ENCODE results near the gene URAD.

Gene URAD

DNA sequence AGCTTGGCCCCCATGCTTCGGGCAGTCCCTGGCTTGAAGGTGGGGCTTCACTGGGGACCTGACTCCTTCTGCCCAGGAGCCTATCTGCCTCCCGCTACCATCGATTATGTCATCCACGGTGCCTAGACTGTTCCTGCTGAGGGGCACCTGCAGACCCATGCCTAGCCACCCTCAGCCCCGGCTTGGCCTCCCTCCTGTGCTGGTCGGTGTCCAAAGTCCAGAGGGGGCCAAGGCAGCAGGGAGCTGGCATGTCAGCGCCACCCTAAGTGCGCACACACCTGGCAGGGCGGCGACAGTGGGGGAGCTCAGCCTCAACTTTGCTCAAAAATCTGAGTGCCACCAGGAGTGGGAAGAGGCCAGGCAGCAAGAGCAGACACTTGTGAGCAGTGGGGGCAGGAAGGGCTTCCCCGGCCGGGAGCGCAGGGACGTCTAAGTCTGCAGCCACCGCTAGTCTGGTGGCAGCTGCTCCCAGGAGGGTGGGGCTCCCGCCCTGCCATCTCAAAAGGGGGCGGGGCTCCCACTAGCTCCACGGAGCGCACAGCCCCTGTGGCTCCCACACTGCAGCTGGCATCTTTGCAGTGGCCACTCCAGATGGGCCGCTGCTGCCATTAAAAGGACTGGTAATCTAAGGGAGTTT lies 13.5 kb upstream of the URAD start:
- in situ Hi-C loops (cut with MboI; ENCODE audit: low pct_unique_long_range_greater_than_20kb, low sequenced_read_pairs), result no loop called here
- no peak for DNase-seq

DNA sequence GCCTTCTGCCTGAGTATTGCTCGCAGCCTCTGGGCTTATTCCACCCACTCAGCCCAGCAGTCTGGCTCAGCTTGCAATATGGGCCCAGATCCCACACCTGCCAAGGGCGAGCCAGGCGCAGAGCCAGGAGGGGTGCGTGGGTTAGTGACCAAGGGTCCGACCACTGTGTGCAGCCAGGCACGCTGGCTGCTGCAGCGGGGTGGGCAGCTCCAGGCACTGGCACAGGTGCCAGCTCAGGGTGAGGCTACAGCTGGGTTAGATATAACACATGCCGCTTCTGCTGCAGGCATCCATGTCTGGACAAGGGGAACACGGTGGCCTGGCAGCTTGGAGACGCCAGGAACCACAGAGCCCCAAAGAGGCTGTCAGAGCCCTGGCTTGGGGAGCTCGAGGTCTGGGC lies 12.6 kb upstream of the URAD start:
- in situ Hi-C loops (cut with MboI; ENCODE audit: low pct_unique_long_range_greater_than_20kb, low sequenced_read_pairs), result no loop called here
- DNase-seq, result no peak

DNA sequence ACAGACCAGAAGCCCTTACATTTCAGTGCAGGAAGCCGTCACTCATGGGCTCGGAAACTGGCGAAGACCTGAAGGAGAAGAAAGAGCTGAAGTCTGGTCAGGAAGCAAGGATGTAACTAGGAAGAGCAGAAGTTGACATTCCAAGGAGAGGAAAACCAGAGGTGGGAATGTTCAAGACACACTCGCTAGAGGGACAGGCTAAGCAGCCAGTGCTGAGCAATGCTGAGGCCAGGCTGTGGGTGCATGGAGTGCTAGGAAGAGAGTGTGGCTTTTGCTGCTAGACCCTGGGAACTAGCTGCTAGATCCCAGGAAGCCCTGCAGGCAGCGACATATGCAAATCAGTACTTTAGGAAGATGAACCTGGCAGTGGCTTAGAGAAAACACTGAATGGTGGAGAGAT lies 12.1 kb upstream of the URAD start:
- in situ Hi-C loops (cut with MboI; ENCODE audit: low pct_unique_long_range_greater_than_20kb, low sequenced_read_pairs), result no loop called here
- DNase-seq, result no peak

DNA sequence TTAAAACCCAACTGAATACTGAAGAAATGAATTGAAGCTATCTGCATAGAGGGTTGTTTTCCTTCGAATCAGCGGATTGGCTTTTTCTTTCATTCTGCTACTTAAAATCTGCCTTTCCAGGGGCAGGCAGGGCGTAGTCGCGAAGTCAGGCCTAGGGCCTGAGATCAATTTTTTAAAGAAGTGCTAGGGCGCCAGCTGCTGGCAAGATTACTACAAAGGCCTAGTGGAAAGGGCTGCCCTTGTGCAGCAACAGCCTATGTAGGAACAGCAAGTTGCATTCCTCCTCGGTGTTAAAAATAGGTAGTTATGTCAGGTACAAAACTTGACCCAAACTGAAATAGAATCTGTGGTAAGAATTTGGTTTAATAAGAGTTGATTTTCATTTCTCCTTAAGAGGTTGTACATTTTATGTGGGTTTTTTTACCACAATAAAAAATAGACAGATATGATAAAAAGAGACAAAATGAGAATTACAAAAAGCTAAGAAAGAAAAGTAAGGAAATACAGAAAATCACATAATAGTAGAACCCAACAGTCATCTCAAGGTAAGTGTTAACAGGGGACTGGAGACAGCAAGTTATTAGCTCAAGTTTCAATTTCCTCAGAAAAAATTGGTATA lies 9.5 kb upstream of the URAD start:
- peak; percentile 79 for DNase-seq
- in situ Hi-C loops (cut with MboI; ENCODE audit: low pct_unique_long_range_greater_than_20kb, low sequenced_read_pairs), result loop anchor here (25.0 kb wide), 2 partner anchors 611 to 1011 kb away; no protein-coding TSS in a partner anchor

DNA sequence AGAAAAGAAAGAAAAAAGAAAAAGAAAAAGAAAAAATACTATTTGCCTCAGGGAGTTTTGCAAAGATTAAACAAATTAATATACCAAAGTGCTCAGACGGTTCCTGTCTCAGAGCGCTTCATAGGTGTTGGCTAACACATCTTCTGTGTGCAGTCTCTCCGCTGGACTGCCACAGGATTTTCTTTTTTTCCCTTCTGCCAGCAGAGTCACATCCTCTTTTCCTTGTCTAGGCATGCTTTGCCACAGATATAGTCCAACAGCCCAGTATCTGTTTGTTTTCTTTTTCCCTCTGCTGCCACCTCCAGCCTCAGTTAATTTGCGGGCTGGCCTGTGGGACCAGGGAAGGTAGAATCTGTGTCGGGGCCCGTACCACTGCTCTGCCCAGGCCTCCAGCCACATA lies 3.4 kb upstream of the URAD start:
- DNase-seq, result no peak
- in situ Hi-C loops (cut with MboI; ENCODE audit: low pct_unique_long_range_greater_than_20kb, low sequenced_read_pairs), result loop anchor here (25.0 kb wide), 2 partner anchors 605 to 1005 kb away; no protein-coding TSS in a partner anchor

DNA sequence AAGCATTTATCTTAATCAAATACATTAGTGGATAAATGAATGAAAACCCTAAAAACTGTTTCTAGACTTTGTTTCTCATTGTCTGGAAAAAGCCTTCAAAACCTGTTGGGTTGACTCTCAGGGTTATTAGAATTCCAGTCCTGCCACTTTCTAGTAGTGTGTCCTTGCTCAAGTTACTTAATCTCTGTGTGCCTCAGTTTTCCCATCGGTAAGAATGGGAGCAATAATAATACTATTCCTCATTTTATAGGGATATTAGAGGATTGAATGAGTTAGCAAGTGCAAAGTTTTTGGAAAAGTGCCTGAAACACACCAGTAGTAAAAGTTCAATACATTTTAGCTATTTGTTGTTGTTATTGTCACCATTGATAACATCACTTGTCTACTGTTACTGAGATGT lies 2.9 kb downstream of the URAD start:
- no peak for DNase-seq
- in situ Hi-C loops (cut with MboI; ENCODE audit: low pct_unique_long_range_greater_than_20kb, low sequenced_read_pairs), result loop anchor here (25.0 kb wide), 2 partner anchors 598 to 998 kb away; no protein-coding TSS in a partner anchor

DNA sequence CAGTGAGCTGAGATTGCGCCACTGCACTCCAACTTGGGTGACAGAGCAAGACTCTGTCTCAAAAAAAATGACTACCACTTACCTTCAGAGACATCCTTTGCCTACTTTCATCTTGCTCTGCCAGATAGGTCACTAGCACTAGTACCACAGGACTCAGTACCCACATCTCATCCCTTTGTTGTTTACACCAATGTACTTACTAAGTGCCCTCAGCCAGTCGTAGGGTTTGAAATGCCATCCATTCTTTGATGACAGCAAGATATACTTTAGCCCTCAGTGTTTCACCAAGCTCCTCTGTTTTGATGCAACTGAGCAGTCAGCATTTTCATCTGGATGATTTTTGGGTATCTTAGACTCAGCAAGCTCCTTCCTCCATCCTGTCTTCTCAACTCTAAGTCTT lies 6.1 kb downstream of the URAD start:
- in situ Hi-C loops (cut with MboI; ENCODE audit: low pct_unique_long_range_greater_than_20kb, low sequenced_read_pairs), result loop anchor here (25.0 kb wide), 2 partner anchors 595 to 995 kb away; no protein-coding TSS in a partner anchor
- DNase-seq, result no peak

DNA sequence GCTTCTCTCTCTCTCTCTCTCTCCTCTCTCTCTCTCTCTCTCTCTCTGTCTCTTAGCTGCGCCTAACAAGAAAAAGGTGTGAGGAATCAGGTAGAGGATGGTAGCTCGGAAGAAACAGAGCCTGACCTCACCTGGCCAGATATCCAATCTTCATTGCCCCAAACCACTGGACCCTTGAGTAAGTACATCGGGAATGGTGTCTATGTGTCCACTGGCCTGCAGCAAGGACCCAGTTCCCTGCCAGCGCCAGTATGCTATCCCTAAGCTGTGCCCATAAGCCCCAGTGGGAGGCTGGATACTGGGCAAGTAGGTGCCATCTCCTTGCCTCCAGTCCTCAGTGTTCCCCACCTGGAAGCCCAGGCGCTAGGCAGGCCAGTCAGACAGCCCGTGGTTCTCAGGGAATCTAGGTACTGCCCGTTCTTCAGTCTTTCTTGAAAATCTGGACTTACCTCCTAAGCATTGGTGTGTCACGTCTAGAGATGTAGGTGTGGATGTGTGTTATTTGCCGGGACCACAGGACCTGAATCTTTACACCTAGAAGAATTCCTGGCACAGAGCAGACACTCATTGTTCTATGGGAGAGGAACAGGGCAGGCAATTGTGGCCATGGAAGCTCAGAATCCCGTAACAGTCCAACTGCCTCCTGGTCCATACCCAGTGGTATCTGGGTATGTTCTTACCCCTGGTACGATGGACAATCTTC lies 7.3 kb downstream of the URAD start:
- in situ Hi-C loops (cut with MboI; ENCODE audit: low pct_unique_long_range_greater_than_20kb, low sequenced_read_pairs), result loop anchor here (25.0 kb wide), 2 partner anchors 594 to 994 kb away; no protein-coding TSS in a partner anchor
- no peak for DNase-seq

DNA sequence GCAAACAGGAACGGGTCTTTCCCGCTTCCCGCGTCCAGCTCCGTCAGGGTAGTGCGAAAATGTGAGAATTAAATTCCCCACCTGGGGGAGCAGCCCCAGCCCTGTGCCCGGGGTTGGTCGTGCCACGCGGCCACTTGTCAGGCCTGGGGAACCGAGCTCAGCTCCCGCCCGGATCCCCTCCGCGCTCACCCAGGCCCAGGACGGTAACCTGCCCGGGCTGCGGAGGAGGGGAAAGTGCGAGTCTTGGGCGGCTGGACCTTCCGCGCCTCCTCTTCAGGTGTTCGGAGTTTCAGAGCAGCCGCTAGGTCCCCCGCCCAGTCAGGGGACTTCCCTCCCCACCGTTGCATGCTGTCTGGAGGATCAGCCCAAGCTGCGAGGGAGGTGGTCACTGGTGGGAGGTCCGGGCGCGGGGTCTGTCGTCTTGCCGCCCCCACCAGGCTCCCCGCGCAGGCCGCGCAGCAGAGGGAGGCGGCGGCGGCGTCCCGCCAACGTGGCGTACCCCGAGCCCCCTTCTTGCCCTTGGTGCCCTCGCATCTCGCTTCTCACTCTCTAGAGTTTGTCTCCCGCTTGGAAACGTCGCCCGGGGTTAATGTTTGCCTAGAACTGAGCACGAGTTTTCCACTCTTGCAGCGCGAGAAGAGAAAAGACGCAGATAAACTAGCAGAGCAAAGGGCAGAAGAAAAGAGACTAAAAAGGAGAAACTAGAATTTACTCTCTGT lies 8.1 kb downstream of the URAD start:
- no peak for DNase-seq
- in situ Hi-C loops (cut with MboI; ENCODE audit: low pct_unique_long_range_greater_than_20kb, low sequenced_read_pairs), result loop anchor here (25.0 kb wide), 2 partner anchors 593 to 993 kb away; no protein-coding TSS in a partner anchor

DNA sequence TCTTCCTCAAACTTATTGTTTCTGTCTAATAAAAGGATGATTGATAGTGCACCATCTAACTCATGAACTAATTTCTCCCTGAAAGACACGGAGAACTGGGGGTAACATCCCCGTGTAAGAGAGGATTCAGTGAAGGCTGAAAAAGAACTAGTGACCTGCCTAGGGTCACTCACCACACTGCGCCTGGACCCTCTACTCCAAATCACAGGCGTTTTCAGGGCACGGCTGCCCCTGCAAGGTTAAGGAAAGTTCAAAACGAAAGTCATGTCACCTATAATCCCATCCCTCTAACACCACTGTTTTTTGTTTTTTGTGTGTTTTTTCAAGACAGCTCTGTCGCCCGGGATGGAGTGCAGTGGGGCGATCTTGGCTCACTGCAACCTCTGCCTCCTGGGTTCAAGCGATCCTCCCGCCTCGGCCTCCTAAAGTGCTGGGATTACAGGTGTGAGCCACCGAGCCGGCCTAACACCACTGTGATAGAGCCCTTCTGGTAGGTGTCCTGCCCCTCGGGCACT lies 8.7 kb downstream of the URAD start:
- DNase-seq, result no peak
- in situ Hi-C loops (cut with MboI; ENCODE audit: low pct_unique_long_range_greater_than_20kb, low sequenced_read_pairs), result loop anchor here (25.0 kb wide), 2 partner anchors 593 to 993 kb away; no protein-coding TSS in a partner anchor

DNA sequence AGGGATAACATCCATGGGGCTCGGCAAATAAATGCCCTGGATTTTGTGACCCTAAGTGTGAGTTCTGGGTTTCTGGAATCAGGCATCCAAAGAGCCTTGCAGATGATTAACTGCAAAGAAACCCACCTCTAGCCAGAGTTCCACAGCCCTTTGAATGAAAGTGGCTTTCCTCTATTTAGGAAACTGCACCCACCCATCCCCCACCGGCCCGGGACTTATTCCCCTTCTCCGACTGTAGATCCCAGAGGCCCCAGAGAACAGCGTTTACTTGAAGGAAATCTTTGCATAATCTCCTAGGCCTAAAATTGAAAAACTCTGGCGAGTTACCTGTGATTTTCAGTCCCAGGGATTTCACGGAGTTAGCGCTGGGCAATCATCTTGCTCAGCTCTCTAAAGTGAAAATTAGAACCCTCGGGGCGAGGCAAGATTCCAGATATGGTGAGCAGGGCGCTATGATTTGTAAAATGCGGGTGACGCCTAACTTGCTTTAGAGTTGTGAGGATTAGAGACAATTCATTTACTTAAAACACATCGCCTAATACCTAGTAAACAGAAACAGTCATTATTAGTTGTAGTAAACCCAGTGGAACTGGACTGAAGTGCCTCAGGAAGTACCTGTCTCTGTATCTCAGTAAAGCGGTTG lies 9.4 kb downstream of the URAD start:
- DNase-seq, result no peak
- in situ Hi-C loops (cut with MboI; ENCODE audit: low pct_unique_long_range_greater_than_20kb, low sequenced_read_pairs), result loop anchor here (25.0 kb wide), 2 partner anchors 592 to 992 kb away; no protein-coding TSS in a partner anchor

DNA sequence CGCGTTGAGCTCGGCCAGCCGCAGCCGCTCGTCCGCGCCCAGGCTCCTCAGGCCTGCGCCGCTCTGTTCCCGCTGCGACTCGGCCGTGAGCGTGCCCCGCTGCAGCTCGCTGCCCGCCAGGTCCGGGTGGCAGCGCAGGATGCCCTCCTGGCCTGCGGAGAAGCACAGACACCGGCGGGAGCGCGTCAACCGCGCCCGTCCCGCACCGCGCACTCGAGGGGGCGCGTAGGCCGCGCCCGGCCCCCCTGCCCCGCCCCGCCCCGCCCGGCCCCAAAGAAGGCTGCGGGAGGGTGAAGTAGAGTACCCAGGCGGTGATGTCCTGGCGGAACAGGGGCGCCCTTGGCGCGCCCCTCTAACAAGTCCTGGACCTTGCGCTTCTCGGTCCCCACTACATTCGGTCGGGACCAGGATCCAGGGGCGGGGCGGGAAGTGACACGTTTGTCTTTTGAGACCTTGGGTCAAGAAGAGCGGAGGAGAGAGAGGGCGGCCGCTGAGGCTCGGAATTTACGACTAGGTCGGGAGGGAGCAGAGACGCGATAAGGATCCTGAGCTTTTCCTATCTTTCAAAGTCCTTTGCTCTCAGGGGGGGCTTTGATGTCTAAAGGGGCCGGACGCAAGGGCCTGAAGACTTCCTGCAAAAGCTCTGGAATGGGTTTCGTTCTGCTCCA lies 10.1 kb downstream of the URAD start:
- in situ Hi-C loops (cut with MboI; ENCODE audit: low pct_unique_long_range_greater_than_20kb, low sequenced_read_pairs), result loop anchor here (25.0 kb wide), 2 partner anchors 591 to 991 kb away; no protein-coding TSS in a partner anchor
- DNase-seq, result no peak

DNA sequence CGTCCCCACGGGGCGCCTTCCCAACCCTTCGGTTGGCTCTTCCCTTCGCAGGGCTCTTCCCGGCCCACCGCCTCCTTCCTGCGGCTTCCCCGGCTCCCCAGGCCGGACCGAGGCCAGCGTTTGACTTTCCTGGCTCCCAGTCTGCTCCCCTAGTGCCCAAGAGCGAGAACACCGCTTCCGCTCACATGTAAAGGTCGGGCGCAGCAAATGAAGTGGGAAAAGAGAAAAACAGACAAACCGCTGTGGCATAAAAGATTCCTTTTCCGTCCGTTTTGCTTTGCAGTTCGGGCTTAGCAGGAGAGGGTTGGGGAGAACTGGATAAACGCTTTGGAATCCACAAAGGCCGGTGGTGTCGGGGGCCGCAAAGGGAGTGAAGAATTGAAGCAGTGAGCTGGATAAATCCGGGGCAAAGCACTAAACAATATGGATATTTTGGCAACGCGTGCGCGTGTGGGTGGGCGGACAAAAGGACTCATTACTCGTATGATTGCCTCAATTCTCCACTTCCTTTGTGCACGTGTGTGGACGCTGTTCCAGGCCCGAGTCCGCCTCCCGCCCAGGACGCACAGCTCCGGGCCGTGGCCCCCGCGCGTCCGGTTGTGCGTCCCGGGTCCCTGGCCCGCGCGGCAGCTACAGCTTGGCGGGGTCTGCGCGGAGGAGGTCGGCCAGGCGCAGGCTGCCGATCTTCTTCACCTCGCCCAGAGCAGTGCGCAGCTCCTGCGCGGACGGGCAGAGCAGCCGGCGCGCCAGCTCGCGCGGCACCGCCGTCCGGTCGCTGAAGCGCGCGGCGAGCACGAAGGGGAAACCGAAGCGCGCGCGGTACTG lies 10.8 kb downstream of the URAD start:
- in situ Hi-C loops (cut with MboI; ENCODE audit: low pct_unique_long_range_greater_than_20kb, low sequenced_read_pairs), result loop anchor here (25.0 kb wide), 2 partner anchors 590 to 990 kb away; no protein-coding TSS in a partner anchor

DNA sequence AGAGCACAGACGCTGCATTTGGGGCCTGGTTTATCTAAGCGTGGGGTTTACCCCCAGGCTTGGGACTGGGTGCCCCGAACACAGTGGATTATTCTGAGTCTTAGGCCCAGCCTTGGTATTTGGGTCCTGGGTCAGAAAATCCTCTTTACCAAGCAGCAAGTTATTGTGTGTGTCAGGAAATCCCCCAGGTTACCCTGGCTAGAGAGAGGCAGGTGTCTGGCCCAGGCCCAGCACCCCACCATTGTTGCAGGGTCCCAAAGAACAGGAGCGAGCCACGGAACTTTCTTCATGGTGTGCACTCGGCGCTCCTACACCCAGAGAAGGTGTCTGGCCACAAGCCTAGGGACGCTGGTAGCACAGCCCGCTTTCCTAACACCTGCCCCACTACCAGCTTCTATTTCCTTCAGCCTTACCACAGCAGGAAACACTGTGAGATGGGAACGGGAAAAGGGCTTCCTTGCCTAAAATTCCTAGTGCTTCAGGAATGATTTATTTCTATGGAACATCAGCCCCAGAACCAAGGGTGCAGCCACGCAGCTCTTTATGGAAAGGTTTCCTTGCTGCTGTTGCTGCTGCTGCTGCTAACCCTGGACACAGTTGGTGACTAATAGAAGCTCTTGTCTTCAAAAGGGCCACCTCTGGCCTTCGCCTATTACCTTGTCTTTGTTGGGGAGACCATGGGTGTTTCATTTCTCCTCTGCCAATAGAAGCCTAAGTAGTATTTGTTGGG lies 12.0 kb downstream of the URAD start:
- DNase-seq, result no peak
- in situ Hi-C loops (cut with MboI; ENCODE audit: low pct_unique_long_range_greater_than_20kb, low sequenced_read_pairs), result loop anchor here (25.0 kb wide), 2 partner anchors 589 to 989 kb away; no protein-coding TSS in a partner anchor

More for the DNA sequence above, 10.8 kb downstream of the URAD start:
- DNase-seq, result no peak

DNA sequence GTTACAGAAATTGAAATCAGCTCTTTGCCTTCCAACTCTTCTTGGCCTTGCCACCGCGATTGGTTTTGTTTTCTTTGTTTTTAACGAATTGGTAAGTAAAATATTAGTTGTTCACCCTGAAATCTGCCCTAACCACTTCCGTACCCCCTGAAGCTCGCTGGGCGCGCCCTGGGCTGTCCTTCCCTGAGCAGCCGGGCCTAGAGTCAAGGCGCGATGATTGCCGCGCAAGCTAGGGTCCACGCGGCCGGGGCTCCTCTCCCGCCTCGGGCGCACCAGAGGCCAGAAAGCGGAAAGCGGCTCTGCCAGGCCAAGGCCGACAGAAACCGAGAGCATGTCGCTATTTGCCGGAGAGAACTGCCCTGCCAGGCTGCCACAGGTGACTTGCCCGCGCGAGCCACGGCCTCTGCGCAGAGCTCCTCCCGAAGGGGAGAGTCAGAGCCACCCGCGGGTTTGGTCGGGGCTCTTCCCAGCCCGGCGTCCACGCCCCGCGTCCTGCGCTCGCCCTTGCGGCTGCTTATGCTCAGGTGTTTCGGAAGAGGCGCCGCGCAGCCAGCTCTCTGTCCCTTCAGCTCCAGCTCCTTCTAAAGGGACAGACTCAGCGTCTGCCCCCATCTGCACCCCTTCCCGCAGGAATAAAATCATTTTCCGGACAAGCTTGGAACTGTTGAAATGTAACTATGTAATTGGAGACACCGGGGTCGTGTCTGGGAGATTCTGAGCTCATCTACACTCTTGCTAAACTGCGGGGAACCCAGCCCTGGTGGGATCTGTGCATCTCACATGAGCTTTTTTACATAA lies 12.7 kb downstream of the URAD start:
- no peak for DNase-seq
- in situ Hi-C loops (cut with MboI; ENCODE audit: low pct_unique_long_range_greater_than_20kb, low sequenced_read_pairs), result loop anchor here (25.0 kb wide), 2 partner anchors 588 to 988 kb away; no protein-coding TSS in a partner anchor
